DND-41 (cell line): ENCODE data around the gene SFXN5.

Source experiments
- EZH2 ChIP-seq: IDR thresholded peaks from 3 replicates; pipeline ENCODE4 v1.6.1; 2012; ENCODE audit warnings: borderline replicate concordance, low read depth, mild to moderate bottlenecking, moderate library complexity, low read length, inconsistent platforms; ENCODE audit not compliant: severe bottlenecking
- TF ChIP-seq, protein P1 (sequence below): IDR thresholded peaks from 2 replicates; pipeline ENCODE4 v1.5.1; 2012; ENCODE audit warnings: borderline replicate concordance, low read length, moderate library complexity, mild to moderate bottlenecking; ENCODE audit not compliant: poor library complexity, severe bottlenecking; ENCODE audit errors: extremely low read depth

DNA sequence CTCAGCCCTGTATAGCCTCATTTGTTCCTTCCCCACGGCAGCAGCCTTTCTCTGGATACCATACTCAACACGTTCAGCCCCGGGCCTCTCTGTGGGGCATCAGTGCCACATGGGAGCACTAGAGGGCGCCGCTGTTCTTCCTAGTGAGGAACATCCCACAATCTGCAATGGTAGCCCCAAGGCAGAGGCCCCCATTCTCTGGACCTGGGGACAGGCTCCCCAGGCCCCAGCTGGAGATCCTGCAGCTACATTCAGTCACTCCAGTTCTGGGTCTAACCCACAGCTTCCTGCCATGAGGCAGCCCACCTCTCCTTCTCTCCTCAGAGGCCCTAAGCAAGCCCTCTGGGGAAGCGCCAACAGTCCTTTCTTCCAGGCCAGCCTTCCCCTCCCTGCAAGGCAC is 14.2 kb upstream of the SFXN5 start:
- TF ChIP-seq, protein P1, sequence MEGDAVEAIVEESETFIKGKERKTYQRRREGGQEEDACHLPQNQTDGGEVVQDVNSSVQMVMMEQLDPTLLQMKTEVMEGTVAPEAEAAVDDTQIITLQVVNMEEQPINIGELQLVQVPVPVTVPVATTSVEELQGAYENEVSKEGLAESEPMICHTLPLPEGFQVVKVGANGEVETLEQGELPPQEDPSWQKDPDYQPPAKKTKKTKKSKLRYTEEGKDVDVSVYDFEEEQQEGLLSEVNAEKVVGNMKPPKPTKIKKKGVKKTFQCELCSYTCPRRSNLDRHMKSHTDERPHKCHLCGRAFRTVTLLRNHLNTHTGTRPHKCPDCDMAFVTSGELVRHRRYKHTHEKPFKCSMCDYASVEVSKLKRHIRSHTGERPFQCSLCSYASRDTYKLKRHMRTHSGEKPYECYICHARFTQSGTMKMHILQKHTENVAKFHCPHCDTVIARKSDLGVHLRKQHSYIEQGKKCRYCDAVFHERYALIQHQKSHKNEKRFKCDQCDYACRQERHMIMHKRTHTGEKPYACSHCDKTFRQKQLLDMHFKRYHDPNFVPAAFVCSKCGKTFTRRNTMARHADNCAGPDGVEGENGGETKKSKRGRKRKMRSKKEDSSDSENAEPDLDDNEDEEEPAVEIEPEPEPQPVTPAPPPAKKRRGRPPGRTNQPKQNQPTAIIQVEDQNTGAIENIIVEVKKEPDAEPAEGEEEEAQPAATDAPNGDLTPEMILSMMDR = peak; percentile 90
- TF ChIP-seq EZH2 = no peak
